ENCODE results near the gene STT3A.

- TF ChIP-seq SUZ12 (IDR thresholded peaks at IDR 0.05; ENCODE audit: extremely low read depth, insufficient read depth, insufficient read length) = no peak
- TF ChIP-seq ZNF274 (IDR thresholded peaks at IDR 0.05; ENCODE audit: low read depth, low read length) = no peak
- no peak for TF ChIP-seq YY1 (IDR thresholded peaks at IDR 0.05; ENCODE audit: insufficient read depth, insufficient read length)
These were observed 28.3 kb upstream of the STT3A start for GRCh38 chr11:125564357-125564756.

Data from NT2/D1 (cell line).